Mononuclear cell (primary cell): ENCODE results near the gene GORAB. TPM values are rescaled to one million over a fixed set of nuclear protein-coding genes. Genes with fewer than 3 reads are reported as not detected.

ENCODE experiments used
- H3K27me3 ChIP-seq: 2 replicates; pipeline ENCODE4 v1.6.0; 2011; ENCODE audit warnings: low read length, control low read depth; ENCODE audit not compliant: insufficient read depth
- H3K4me1 ChIP-seq: 2 replicates; pipeline ENCODE4 v1.5.1; 2011; ENCODE audit warnings: mild to moderate bottlenecking, low read length, control low read depth; ENCODE audit not compliant: insufficient read depth
- H3K4me3 ChIP-seq: 2 replicates; pipeline ENCODE4 v1.5.1; 2011; ENCODE audit warnings: mild to moderate bottlenecking, low read length, moderate library complexity
- H3K9me3 ChIP-seq: 2 replicates; pipeline ENCODE4 v1.5.1; 2011; ENCODE audit warnings: low read depth, mild to moderate bottlenecking, control low read depth, low read length
- total RNA-seq: library from RNA; depleted of rRNA; stranded (reverse); fragments of >200 nt; gene quantifications from one replicate; pipeline ENCODE4 v1.2.3, GENCODE V29; 2012

The GORAB gene
- total RNA-seq, 1 donor = 30.1 TPM

GRCh38 chr1:170593173-170594011 is 61.4 kb downstream of the GORAB start:
- H3K27me3 ChIP-seq = peaks cover 14% of the 10 kb centered on the region
- H3K4me3 ChIP-seq = no peak overlapping the region
- no peaks in the 10 kb centered on the region for H3K4me1 ChIP-seq
- no peaks in the 10 kb centered on the region for H3K9me3 ChIP-seq

- no peaks in the 10 kb centered on the region for H3K4me1 ChIP-seq
- no peak overlapping the region for H3K4me3 ChIP-seq
- H3K9me3 ChIP-seq = no peaks in the 10 kb centered on the region
- H3K27me3 ChIP-seq = peaks cover 14% of the 10 kb centered on the region
These were observed 62.2 kb downstream of the GORAB start for GRCh38 chr1:170594066-170594626.

GRCh38 chr1:170596701-170597100 is 64.7 kb downstream of the GORAB start:
- Histone ChIP-seq H3K27me3 (peaks cover 2% of the 10 kb centered on the region), H3K9me3 (no peaks in the 10 kb centered on the region), H3K4me1 (no peaks in the 10 kb centered on the region), H3K4me3 (no peak overlapping the region)

DNA sequence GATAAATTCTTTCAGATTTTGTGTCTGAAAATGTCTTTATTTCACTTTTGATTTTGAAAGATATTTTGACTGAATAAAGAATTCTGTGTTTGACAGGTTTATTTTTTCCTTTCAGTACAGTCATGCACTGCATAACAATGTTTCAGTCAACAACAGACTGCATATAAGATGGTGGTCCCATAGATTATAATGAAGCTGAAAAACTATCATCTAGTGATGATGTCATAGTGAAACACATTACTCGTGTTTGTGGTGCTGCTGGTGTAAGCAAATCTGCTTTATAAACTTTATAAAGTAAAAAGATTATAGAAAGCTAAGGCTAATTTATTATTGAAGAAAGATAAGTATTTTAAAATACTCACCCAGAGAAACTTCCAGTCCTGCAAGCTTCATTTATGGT is 66.7 kb downstream of the GORAB start:
- Histone ChIP-seq H3K4me3 (no peak overlapping the region), H3K27me3 (no peaks in the 10 kb centered on the region), H3K9me3 (no peaks in the 10 kb centered on the region), H3K4me1 (no peaks in the 10 kb centered on the region)

DNA sequence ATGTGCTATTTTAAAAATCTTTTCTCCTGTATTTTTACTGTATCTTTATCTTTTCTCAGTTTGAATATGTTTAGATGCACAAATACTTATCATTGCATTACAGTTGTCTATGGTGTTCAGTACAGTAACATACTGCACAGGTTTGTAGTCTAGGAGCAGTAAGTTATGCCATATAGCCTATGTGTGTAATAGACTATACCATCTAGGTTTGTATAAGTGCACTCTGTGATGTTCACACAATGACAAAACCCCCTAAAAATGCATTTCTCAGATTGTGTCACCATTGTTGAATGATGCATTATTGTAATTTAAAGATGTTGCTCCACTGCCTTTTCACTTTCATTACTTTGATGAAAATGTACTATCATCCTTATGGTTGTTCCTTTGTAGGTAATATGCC is 67.1 kb downstream of the GORAB start:
- no peak overlapping the region for H3K4me3 ChIP-seq
- no peaks in the 10 kb centered on the region for H3K9me3 ChIP-seq
- no peaks in the 10 kb centered on the region for H3K27me3 ChIP-seq
- no peaks in the 10 kb centered on the region for H3K4me1 ChIP-seq

GRCh38 chr1:170601866-170602265 is 69.9 kb downstream of the GORAB start:
- no peaks in the 10 kb centered on the region for H3K9me3 ChIP-seq
- H3K27me3 ChIP-seq = no peaks in the 10 kb centered on the region
- H3K4me3 ChIP-seq = no peak overlapping the region
- H3K4me1 ChIP-seq = no peaks in the 10 kb centered on the region

Other genes with a start within 250 kb of the GORAB start
- not detected for gene PRRX1, start 132.0 kb downstream of the GORAB start, total RNA-seq